Right cardiac atrium (tissue), 5 donors: ENCODE data around the gene RAPGEF4. TPM values are rescaled to one million over a fixed set of nuclear protein-coding genes. Genes with fewer than 3 reads are reported as not detected.
"Not testable (repeated sequence)": the region's sequence is repeated elsewhere in the genome, so short reads cannot be mapped to it uniquely, and the experiment has no call there.

Experiments used
- ATAC-seq, 2 donors: fragments of 200-7000 bp; cut with Tn5 transposase; one replicate each; pipeline versions ENCODE4 v1.8.0 to v1.9.1; 2020; ENCODE audit warnings: moderate library complexity in 2 of 2, mild to moderate bottlenecking in 1 of 2
- DNase-seq, 3 donors: peaks; one replicate each; pipeline ENCODE4 v3.0.0-alpha.2; 2020
- H3K27ac ChIP-seq: one replicate; pipeline ENCODE4 v1.5.1; 2013; ENCODE audit warnings: mild to moderate bottlenecking, low read length, control low read depth, moderate library complexity
- H3K27me3 ChIP-seq: one replicate; pipeline ENCODE4 v1.6.1; 2013; ENCODE audit not compliant: control insufficient read depth, insufficient read depth
- H3K4me1 ChIP-seq: one replicate; pipeline ENCODE4 v1.6.1; 2013; ENCODE audit warnings: low read length; ENCODE audit not compliant: control insufficient read depth, insufficient read depth
- H3K4me3 ChIP-seq: one replicate; pipeline ENCODE4 v1.5.1; 2013; ENCODE audit warnings: low read length, control low read depth
- H3K9me3 ChIP-seq: one replicate; pipeline ENCODE4 v1.6.1; 2013; ENCODE audit warnings: low read length; ENCODE audit not compliant: control insufficient read depth
- WGBS: extraction: QIAGEN DNeasy Blood & Tissue Kit; methylation state at CpG from one replicate; pipeline ENCODE4 v1.1.7; 2013; 5-methylcytosine and 5-hydroxymethylcytosine counted together
- intact Hi-C, 4 donors: fragments of 100-400 bp; cut with DNase I; formaldehyde crosslinking; loops; one replicate each; pipeline versions ENCODE4 v1.11.0 to v1.14.0; 2022 to 2023
- polyA plus RNA-seq: library from polyadenylated mRNA; stranded (reverse); fragments of 200-250 nt; gene quantifications from one replicate; pipeline ENCODE4 v1.2.3, GENCODE V29; 2013
- total RNA-seq, 4 donors: library from RNA; stranded (reverse); fragmentation: NEBNext Ultra II Directional; extraction: Animal tissue kit (Norgen Biotek cat#: 25700); gene quantifications; one replicate each; pipeline ENCODE4 v1.2.1, GENCODE V29; 2021
- donor health status: healthy with polysubstance abuse.
- donor health status: DM: no; HTN: yes; CAD: no.
- donor health status: DM: no; HTN: no; CAD: no.
- donor health status: DM: no; HTN: yes; CAD: no; lungs with severe emphysema.
- donor health status: DM: yes; HTN: yes; CAD: no.

The RAPGEF4 gene
- total and polyA plus RNA-seq, 5 donors, result 5.9 to 11.3 (median 8.8) TPM

GRCh38 chr2:172726172-172726735 is 9.4 kb upstream of the RAPGEF4 start:
- WGBS, result 68% methylated on average over 8 of the region's 8 CpGs
- no peak for DNase-seq
- intact Hi-C loops, result no loop called here
- Histone ChIP-seq H3K4me3 (no peak overlapping the region), H3K4me1 (no peaks in the 10 kb centered on the region), H3K27me3 (peaks cover 3% of the 10 kb centered on the region), H3K27ac (no peak overlapping the region), H3K9me3 (no peaks in the 10 kb centered on the region)
- no peak for ATAC-seq

GRCh38 chr2:172730411-172730810 is 5.2 kb upstream of the RAPGEF4 start:
- WGBS, result 94% methylated on average over 2 of the region's 2 CpGs
- ATAC-seq, result no peak
- intact Hi-C loops, result no loop called here

GRCh38 chr2:172734711-172735581 is 699 bp upstream of the RAPGEF4 start:
- DNase-seq (peak in 2 of 3 donors; percentile 28 to 39), ATAC-seq (peak; percentile 27 to 40)
- Histone ChIP-seq H3K9me3 (no peaks in the 10 kb centered on the region), H3K4me3 (peak overlapping the region; percentile 67), H3K27ac (no peak overlapping the region), H3K4me1 (no peaks in the 10 kb centered on the region), H3K27me3 (no peaks in the 10 kb centered on the region)
- intact Hi-C loops, result no loop called here
- WGBS, result 27% methylated on average over 24 of the region's 24 CpGs

More at GRCh38 chr2:172730411-172730810, 5.2 kb upstream of the RAPGEF4 start:
- H3K4me1 ChIP-seq, result no peaks in the 10 kb centered on the region
- no peak overlapping the region for H3K27ac ChIP-seq
- no peak for DNase-seq
- H3K9me3 ChIP-seq, result no peaks in the 10 kb centered on the region
- no peak overlapping the region for H3K4me3 ChIP-seq
- peaks cover 3% of the 10 kb centered on the region for H3K27me3 ChIP-seq

- Histone ChIP-seq H3K4me1 (no peaks in the 10 kb centered on the region), H3K27ac (no peak overlapping the region), H3K4me3 (peak overlapping the region; percentile 67), H3K27me3 (no peaks in the 10 kb centered on the region), H3K9me3 (no peaks in the 10 kb centered on the region)
- ATAC-seq, result no peak
- intact Hi-C loops, result no loop called here
- WGBS, result 30% methylated on average over 16 of the region's 16 CpGs
- no peak for DNase-seq
Measured at GRCh38 chr2:172736424-172737174, 954 bp downstream of the RAPGEF4 start.

GRCh38 chr2:172739661-172740266 is 4.1 kb downstream of the RAPGEF4 start:
- intact Hi-C loops, result no loop called here
- no peak for DNase-seq
- no peaks in the 10 kb centered on the region for H3K9me3 ChIP-seq
- ATAC-seq, result no peak
- 92% methylated on average over 7 of the region's 7 CpGs for WGBS
- H3K27ac ChIP-seq, result no peak overlapping the region
- no peaks in the 10 kb centered on the region for H3K27me3 ChIP-seq
- H3K4me3 ChIP-seq, result no peak overlapping the region
- H3K4me1 ChIP-seq, result no peaks in the 10 kb centered on the region

GRCh38 chr2:172740856-172741255 is 5.2 kb downstream of the RAPGEF4 start:
- intact Hi-C loops, result no loop called here
- ATAC-seq (no peak), DNase-seq (no peak)
- Histone ChIP-seq H3K4me3 (no peak overlapping the region), H3K27ac (no peak overlapping the region), H3K4me1 (no peaks in the 10 kb centered on the region), H3K9me3 (no peaks in the 10 kb centered on the region), H3K27me3 (no peaks in the 10 kb centered on the region)
- WGBS, result 74% methylated on average over 5 of the region's 5 CpGs

- intact Hi-C loops, result no loop called here
- Histone ChIP-seq H3K27ac (no peak overlapping the region), H3K4me3 (no peak overlapping the region), H3K9me3 (no peaks in the 10 kb centered on the region), H3K4me1 (no peaks in the 10 kb centered on the region), H3K27me3 (no peaks in the 10 kb centered on the region)
- ATAC-seq, result peak in 1 of 2 donors; percentile 24
- DNase-seq, result no peak
- 73% methylated on average over 9 of the region's 9 CpGs for WGBS
Measured at GRCh38 chr2:172742931-172743540, 7.4 kb downstream of the RAPGEF4 start.

GRCh38 chr2:172743898-172744297 is 8.3 kb downstream of the RAPGEF4 start:
- ATAC-seq (no peak), DNase-seq (no peak)
- WGBS, result 89% methylated on average over 1 of the region's 1 CpG
- Histone ChIP-seq H3K27ac (no peak overlapping the region), H3K9me3 (no peaks in the 10 kb centered on the region), H3K4me3 (no peak overlapping the region), H3K4me1 (no peaks in the 10 kb centered on the region), H3K27me3 (no peaks in the 10 kb centered on the region)
- intact Hi-C loops, result no loop called here

GRCh38 chr2:172745636-172746035 is 10.0 kb downstream of the RAPGEF4 start:
- DNase-seq, result no peak
- no peaks in the 10 kb centered on the region for H3K27me3 ChIP-seq
- no peak overlapping the region for H3K4me3 ChIP-seq
- H3K9me3 ChIP-seq, result no peaks in the 10 kb centered on the region
- intact Hi-C loops, result no loop called here
- ATAC-seq, result no peak
- no peak overlapping the region for H3K27ac ChIP-seq
- no peaks in the 10 kb centered on the region for H3K4me1 ChIP-seq
- 90% methylated on average over 1 of the region's 1 CpG for WGBS

- WGBS, result 90% methylated on average over 2 of the region's 2 CpGs
- H3K27me3 ChIP-seq, ATAC-seq, H3K27ac ChIP-seq, H3K4me3 ChIP-seq, intact Hi-C loops, DNase-seq, H3K9me3 ChIP-seq, H3K4me1 ChIP-seq: not testable (repeated sequence)
Measured at GRCh38 chr2:172748543-172748942, 12.9 kb downstream of the RAPGEF4 start.
